SK-N-SH (cell line): Measurements from ENCODE around the gene ACOT7. TPM values are rescaled to one million over a fixed set of nuclear protein-coding genes. Genes with fewer than 3 reads are reported as not detected.

ENCODE experiments used
- CTCF ChIA-PET: fragments of 300-600, 350-600 bp; formaldehyde crosslinking; extraction: SDS; loops from one replicate; lab custom pipeline; 2021; lab: Yijun Ruan, JAX
- POLR2A ChIA-PET: fragments of 350-600 bp; sonication (Branson Sonifier 250); formaldehyde crosslinking; extraction: SDS; loops from one replicate; lab custom pipeline; 2020; ENCODE audit warnings: antibody characterized with exemption, inconsistent platforms; lab: Yijun Ruan, JAX
- DNase-seq: peaks from one replicate; pipeline ENCODE4 v3.0.0; 2012
- H2AFZ ChIP-seq: fragments of 200-600 bp; sonication (generic); 2 replicates; pipeline ENCODE4 v1.8.1; 2016; ENCODE audit warnings: antibody characterized with exemption, mild to moderate bottlenecking, low read depth
- H3F3A ChIP-seq: fragments of 200-600 bp; sonication (generic); replicated peaks from 2 replicates; pipeline ENCODE3; 2016; ENCODE audit warnings: antibody characterized with exemption, mild to moderate bottlenecking; ENCODE audit not compliant: insufficient read depth
- H3K27ac ChIP-seq, 2 experiments: fragments of 200-500 bp in 1 of 2; fragments of 200-600 bp in 1 of 2; sonication (Bioruptor generic) in 1 of 2; sonication (generic), shearing (Covaris generic) in 1 of 2; 2 replicates each; pipeline versions ENCODE4 v1.5.1 to v1.6.1; 2014 to 2016; ENCODE audit warnings: low read depth in 2 of 2, inconsistent platforms in 1 of 2, low read length in 1 of 2, mild to moderate bottlenecking in 1 of 2, mixed read lengths in 1 of 2
- H3K27me3 ChIP-seq: fragments of 200-600 bp; sonication (generic), shearing (Covaris generic); 2 replicates; pipeline ENCODE4 v1.6.1; 2016; ENCODE audit warnings: mixed run types; ENCODE audit not compliant: insufficient read depth
- H3K36me3 ChIP-seq, 2 experiments: fragments of 200-500 bp in 1 of 2; fragments of 200-600 bp in 1 of 2; sonication (Bioruptor generic) in 1 of 2; sonication (generic) in 1 of 2; replicated peaks in 1 of 2; 2 replicates each; pipeline versions ENCODE3 to v1.5.1; 2014 to 2016; ENCODE audit warnings: low read length in 1 of 2, mild to moderate bottlenecking in 1 of 2; ENCODE audit not compliant: insufficient read depth in 2 of 2, control insufficient read depth in 1 of 2
- H3K4me1 ChIP-seq, 2 experiments: fragments of 200-500 bp in 1 of 2; fragments of 200-600 bp in 1 of 2; sonication (Bioruptor generic) in 1 of 2; sonication (generic), shearing (Covaris generic) in 1 of 2; 2 replicates each; pipeline versions ENCODE4 v1.5.1 to v1.6.1; 2014 to 2016; ENCODE audit warnings: low read depth in 1 of 2, low read length in 1 of 2, mixed run types in 1 of 2; ENCODE audit not compliant: insufficient read depth in 2 of 2, control insufficient read depth in 1 of 2
- H3K4me2 ChIP-seq: fragments of 200-600 bp; sonication (generic), shearing (Covaris generic); 2 replicates; pipeline ENCODE4 v1.6.1; 2017; ENCODE audit warnings: mixed run types
- H3K4me3 ChIP-seq, 2 experiments: fragments of 200-500 bp in 1 of 2; fragments of 200-600 bp in 1 of 2; sonication (Bioruptor generic) in 1 of 2; sonication (generic), shearing (Covaris generic) in 1 of 2; 2 replicates each; pipeline versions ENCODE4 v1.5.1 to v1.8.1; 2014 to 2016; ENCODE audit warnings: low read depth in 2 of 2, inconsistent platforms in 1 of 2, low read length in 1 of 2, mild to moderate bottlenecking in 1 of 2, mixed read lengths in 1 of 2, moderate library complexity in 1 of 2
- H3K79me2 ChIP-seq: fragments of 200-600 bp; sonication (generic); 2 replicates; pipeline ENCODE4 v1.8.1; 2017; ENCODE audit warnings: mild to moderate bottlenecking; ENCODE audit not compliant: insufficient read depth
- H3K9ac ChIP-seq: fragments of 200-600 bp; sonication (generic); 2 replicates; pipeline ENCODE4 v1.6.1; 2017; ENCODE audit warnings: mixed run types
- H3K9me2 ChIP-seq: fragments of 200-600 bp; sonication (generic); 2 replicates; pipeline ENCODE4 v1.6.1; 2017; ENCODE audit warnings: mixed run types
- H3K9me3 ChIP-seq: fragments of 200-600 bp; sonication (generic); 2 replicates; pipeline ENCODE4 v1.6.1; 2017; ENCODE audit warnings: mixed run types, mild to moderate bottlenecking, moderate library complexity
- H4K20me1 ChIP-seq: fragments of 200-600 bp; sonication (generic); 2 replicates; pipeline ENCODE4 v1.6.1; 2017; ENCODE audit warnings: mild to moderate bottlenecking, mixed run types; ENCODE audit not compliant: insufficient read depth
- EZH2phosphoT487 ChIP-seq: fragments of 200-600 bp; sonication (generic); IDR thresholded peaks from 2 replicates; pipeline ENCODE4 v1.6.1; 2017; ENCODE audit warnings: low read depth, mixed run types, mild to moderate bottlenecking, antibody characterized with exemption, moderate library complexity, borderline replicate concordance
- JUND ChIP-seq: IDR thresholded peaks from 2 replicates; pipeline ENCODE4 v1.4.0; 2012
- MEF2A ChIP-seq: IDR thresholded peaks from 2 replicates; pipeline ENCODE4 v1.4.0; 2012; ENCODE audit warnings: low read depth, borderline replicate concordance
- MXI1 ChIP-seq: IDR thresholded peaks from 2 replicates; pipeline ENCODE4 v1.6.1; 2012; ENCODE audit warnings: mild to moderate bottlenecking, low read depth, low read length, improper control_type of control experiment
- NFIC ChIP-seq: IDR thresholded peaks from 2 replicates; pipeline ENCODE4 v1.4.0; 2012; ENCODE audit warnings: borderline replicate concordance
- POLR2AphosphoS5 ChIP-seq: IDR thresholded peaks from 2 replicates; pipeline ENCODE4 v1.6.1; 2012; ENCODE audit warnings: low read depth, low read length
- RCOR1 ChIP-seq: fragments of 150-350 bp; IDR thresholded peaks from 2 replicates; pipeline ENCODE4 v1.6.1; 2017; ENCODE audit warnings: antibody characterized with exemption, low read length
- RFX5 ChIP-seq: IDR thresholded peaks from 2 replicates; pipeline ENCODE4 v1.6.1; 2012; ENCODE audit warnings: mild to moderate bottlenecking, improper control_type of control experiment, low read length
- SIN3A ChIP-seq: IDR thresholded peaks from 2 replicates; pipeline ENCODE4 v1.6.1; 2012; ENCODE audit warnings: low read depth, mild to moderate bottlenecking, low read length, moderate library complexity, borderline replicate concordance
- WGBS: methylation state at CpG from one replicate; pipeline ENCODE4 v1.1.6; 2017; ENCODE audit warnings: low lambda C conversion rate; 5-methylcytosine and 5-hydroxymethylcytosine counted together
- polyA plus RNA-seq, 3 experiments: library from polyadenylated mRNA; depleted of rRNA; stranded (reverse); fragments of >200 nt; gene quantifications; 2 replicates each; pipeline ENCODE4 v1.2.3, GENCODE V29; 2012
- TF ChIP-seq, protein P1 (sequence below): fragments of 200-600 bp; sonication (generic); IDR thresholded peaks from 2 replicates; pipeline ENCODE4 v1.6.1; 2017; ENCODE audit warnings: antibody characterized with exemption, mild to moderate bottlenecking, moderate library complexity
- TF ChIP-seq, protein P2 (sequence below): fragments of 150-350 bp; IDR thresholded peaks from 2 replicates; pipeline ENCODE4 v1.6.1; 2017; ENCODE audit warnings: antibody characterized with exemption, low read length, low read depth, borderline replicate concordance
- TF ChIP-seq, protein P3 (sequence below): fragments of 150-350 bp; IDR thresholded peaks from 2 replicates; pipeline ENCODE4 v1.6.1; 2016; ENCODE audit warnings: mild to moderate bottlenecking, low read depth, low read length

Gene ACOT7
- polyA plus RNA-seq, 1 of the 3 experiments (the other 2 are of a cell fraction) = 289 TPM

DNA sequence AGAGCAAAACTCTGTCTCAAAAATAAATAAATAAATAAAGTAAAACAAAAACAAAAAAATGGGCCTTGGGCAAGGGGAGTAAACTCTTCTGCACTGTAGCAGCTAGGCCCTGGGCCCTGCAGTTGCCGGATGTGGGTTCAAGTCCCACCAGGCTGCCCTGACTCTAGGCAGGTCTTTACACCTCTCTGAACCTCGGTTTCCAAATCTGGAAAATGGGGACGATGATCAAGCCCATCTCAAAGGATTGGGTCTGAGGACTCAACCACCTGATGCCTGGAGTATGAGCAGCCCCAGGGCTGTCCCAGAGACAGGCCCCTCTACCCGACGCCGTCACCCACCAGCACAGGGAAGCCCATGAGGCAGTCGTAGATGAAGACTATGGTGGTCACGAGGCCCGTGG is 140.2 kb downstream of the ACOT7 start:
- Histone ChIP-seq H3K4me1 (no peaks in the 10 kb centered on the region; a peak in 1 of 4 replicates), H3K36me3 (no peaks in the 10 kb centered on the region), H3K9me3 (no peaks in the 10 kb centered on the region), H3K9ac (no peak overlapping the region), H3K4me3 (no peak overlapping the region), H3K4me2 (no peak overlapping the region), H3K27ac (no peak overlapping the region), H3K9me2 (no peaks in the 10 kb centered on the region), H3K27me3 (no peaks in the 10 kb centered on the region), H3F3A (no peaks in the 10 kb centered on the region), H2AFZ (no peak overlapping the region), H3K79me2 (no peaks in the 10 kb centered on the region), H4K20me1 (no peaks in the 10 kb centered on the region)
- 90% methylated on average over 5 of the region's 9 CpGs for WGBS
- TF ChIP-seq, protein P1, sequence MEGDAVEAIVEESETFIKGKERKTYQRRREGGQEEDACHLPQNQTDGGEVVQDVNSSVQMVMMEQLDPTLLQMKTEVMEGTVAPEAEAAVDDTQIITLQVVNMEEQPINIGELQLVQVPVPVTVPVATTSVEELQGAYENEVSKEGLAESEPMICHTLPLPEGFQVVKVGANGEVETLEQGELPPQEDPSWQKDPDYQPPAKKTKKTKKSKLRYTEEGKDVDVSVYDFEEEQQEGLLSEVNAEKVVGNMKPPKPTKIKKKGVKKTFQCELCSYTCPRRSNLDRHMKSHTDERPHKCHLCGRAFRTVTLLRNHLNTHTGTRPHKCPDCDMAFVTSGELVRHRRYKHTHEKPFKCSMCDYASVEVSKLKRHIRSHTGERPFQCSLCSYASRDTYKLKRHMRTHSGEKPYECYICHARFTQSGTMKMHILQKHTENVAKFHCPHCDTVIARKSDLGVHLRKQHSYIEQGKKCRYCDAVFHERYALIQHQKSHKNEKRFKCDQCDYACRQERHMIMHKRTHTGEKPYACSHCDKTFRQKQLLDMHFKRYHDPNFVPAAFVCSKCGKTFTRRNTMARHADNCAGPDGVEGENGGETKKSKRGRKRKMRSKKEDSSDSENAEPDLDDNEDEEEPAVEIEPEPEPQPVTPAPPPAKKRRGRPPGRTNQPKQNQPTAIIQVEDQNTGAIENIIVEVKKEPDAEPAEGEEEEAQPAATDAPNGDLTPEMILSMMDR = no peak
- no peak for TF ChIP-seq RFX5
- TF ChIP-seq RCOR1 = no peak
- TF ChIP-seq, protein P2, sequence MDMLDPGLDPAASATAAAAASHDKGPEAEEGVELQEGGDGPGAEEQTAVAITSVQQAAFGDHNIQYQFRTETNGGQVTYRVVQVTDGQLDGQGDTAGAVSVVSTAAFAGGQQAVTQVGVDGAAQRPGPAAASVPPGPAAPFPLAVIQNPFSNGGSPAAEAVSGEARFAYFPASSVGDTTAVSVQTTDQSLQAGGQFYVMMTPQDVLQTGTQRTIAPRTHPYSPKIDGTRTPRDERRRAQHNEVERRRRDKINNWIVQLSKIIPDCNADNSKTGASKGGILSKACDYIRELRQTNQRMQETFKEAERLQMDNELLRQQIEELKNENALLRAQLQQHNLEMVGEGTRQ = no peak
- TF ChIP-seq MEF2A = no peak
- TF ChIP-seq NFIC = no peak
- TF ChIP-seq EZH2phosphoT487 = no peak
- TF ChIP-seq, protein P3, sequence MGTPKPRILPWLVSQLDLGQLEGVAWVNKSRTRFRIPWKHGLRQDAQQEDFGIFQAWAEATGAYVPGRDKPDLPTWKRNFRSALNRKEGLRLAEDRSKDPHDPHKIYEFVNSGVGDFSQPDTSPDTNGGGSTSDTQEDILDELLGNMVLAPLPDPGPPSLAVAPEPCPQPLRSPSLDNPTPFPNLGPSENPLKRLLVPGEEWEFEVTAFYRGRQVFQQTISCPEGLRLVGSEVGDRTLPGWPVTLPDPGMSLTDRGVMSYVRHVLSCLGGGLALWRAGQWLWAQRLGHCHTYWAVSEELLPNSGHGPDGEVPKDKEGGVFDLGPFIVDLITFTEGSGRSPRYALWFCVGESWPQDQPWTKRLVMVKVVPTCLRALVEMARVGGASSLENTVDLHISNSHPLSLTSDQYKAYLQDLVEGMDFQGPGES = no peak
- ChIA-PET POLR2A (no interaction called here), CTCF (interaction anchor here (9.5 kb wide), 1 partner anchor 84 kb away, joined by 318 read pairs; no protein-coding TSS in a partner anchor)
- no peak for DNase-seq

DNA sequence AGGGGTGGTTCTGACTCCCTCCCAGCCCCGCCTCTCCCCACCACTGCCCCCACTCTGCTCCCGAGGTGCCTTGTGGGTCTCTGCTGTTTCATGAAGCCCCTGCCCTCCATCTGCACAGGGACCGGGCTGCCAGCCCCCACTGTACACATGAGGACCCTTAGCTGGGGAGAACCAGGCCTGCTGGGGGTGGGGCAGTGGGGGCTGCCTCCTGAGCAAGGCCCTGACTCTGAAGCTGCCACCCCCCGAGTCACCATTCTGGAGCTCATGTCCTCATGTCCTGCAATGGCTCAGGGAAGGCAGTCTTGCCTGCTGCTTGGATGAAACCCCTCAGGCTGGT is 141.2 kb downstream of the ACOT7 start:
- Histone ChIP-seq H3F3A (no peaks in the 10 kb centered on the region), H3K27ac (no peak overlapping the region), H3K9me3 (no peaks in the 10 kb centered on the region), H3K27me3 (no peaks in the 10 kb centered on the region), H3K4me3 (no peak overlapping the region), H3K9ac (no peak overlapping the region), H3K79me2 (no peaks in the 10 kb centered on the region), H3K4me1 (no peaks in the 10 kb centered on the region; a peak in 1 of 4 replicates), H3K9me2 (no peaks in the 10 kb centered on the region), H3K36me3 (no peaks in the 10 kb centered on the region), H2AFZ (no peak overlapping the region), H3K4me2 (no peak overlapping the region), H4K20me1 (no peaks in the 10 kb centered on the region)
- TF ChIP-seq JUND = no peak
- TF ChIP-seq, protein P2 = no peak
- TF ChIP-seq POLR2AphosphoS5 = no peak
- TF ChIP-seq SIN3A = no peak
- no peak for TF ChIP-seq MXI1
- WGBS = no CpG with 5 or more reads among the region's 4 CpGs
- ChIA-PET CTCF (interaction anchor here (0.7 to 9.5 kb wide), 4 partner anchors 65 to 186 kb away, joined by 3 to 318 read pairs (median 4); no protein-coding TSS in a partner anchor), POLR2A (no interaction called here)
- no peak for DNase-seq
